Body of pancreas (tissue), 4 donors: ENCODE measurements around the gene USP16. TPM values are rescaled to one million over a fixed set of nuclear protein-coding genes. Genes with fewer than 3 reads are reported as not detected.

Experiments
- ATAC-seq: fragments of 150-250 bp; one replicate; pipeline ENCODE4 v1.9.1; 2016
- DNase-seq, 4 donors: peaks; one replicate each; pipeline ENCODE4 v3.0.0-alpha.2; 2019
- H3K27ac ChIP-seq, 4 donors: fragments of 200-600 bp; sonication (generic); 1 replicate in 3 of 4; 2 replicates in 1 of 4; pipeline versions ENCODE4 v1.5.1 to v1.6.1; 2016 to 2019; ENCODE audit warnings: mild to moderate bottlenecking in 1 of 4, mixed read lengths in 1 of 4, moderate library complexity in 1 of 4
- H3K27me3 ChIP-seq, 2 donors: fragments of 200-600 bp; sonication (generic); one replicate each; pipeline ENCODE4 v1.6.0; 2016; ENCODE audit warnings: mild to moderate bottlenecking in 1 of 2
- H3K36me3 ChIP-seq, 2 donors: fragments of 200-600 bp; sonication (generic); replicated peaks in 1 of 2; 2 replicates each; pipeline ENCODE4 v1.5.1; 2016; ENCODE audit warnings: low read depth in 2 of 2; ENCODE audit not compliant: insufficient read depth in 1 of 2
- H3K4me1 ChIP-seq: fragments of 200-600 bp; sonication (generic); one replicate; pipeline ENCODE4 v1.6.0; 2016
- H3K4me3 ChIP-seq, 2 donors: fragments of 200-600 bp; sonication (generic); 1 replicate in 1 of 2; 2 replicates in 1 of 2; pipeline ENCODE4 v1.5.1; 2016 to 2019
- H3K9me3 ChIP-seq, 3 donors: fragments of 200-600 bp; sonication (generic); 1 replicate in 2 of 3; 2 replicates in 1 of 3; pipeline ENCODE4 v1.5.1; 2016
- CTCF ChIP-seq, 7 experiments: fragments of 450-650 bp in 4 of 7; fragments of 200-600 bp in 3 of 7; sonication (generic) in 3 of 7; IDR thresholded peaks; one replicate each; pipeline ENCODE4 v1.5.1; 2016 to 2019; ENCODE audit warnings: antibody characterized with exemption in 7 of 7
- POLR2A ChIP-seq, 3 donors: fragments of 450-650 bp; IDR thresholded peaks; one replicate each; pipeline ENCODE4 v1.6.1; 2016; ENCODE audit warnings: antibody characterized with exemption in 3 of 3, mild to moderate bottlenecking in 2 of 3
- WGBS, 2 donors: methylation state at CpG; one replicate each; pipeline ENCODE4 v1.1.5; 2017; 5-methylcytosine and 5-hydroxymethylcytosine counted together
- intact Hi-C: fragments of 100-400 bp; cut with DNase I; formaldehyde crosslinking; loops from one replicate; pipeline ENCODE4 v1.15.1; 2023
- total RNA-seq, 2 donors: library from RNA; depleted of rRNA; stranded (reverse); fragments of >200 nt; gene quantifications; one replicate each; pipeline ENCODE4 v1.1.0, GENCODE V29; 2016

Gene USP16
- total RNA-seq, 2 donors from 2014 or later = 17.5 to 24.1 TPM

GRCh38 chr21:29084372-29084771 lies 59.9 kb downstream of the USP16 start:
- Histone ChIP-seq H3K36me3 (no peaks in the 10 kb centered on the region), H3K27ac (no peak overlapping the region), H3K4me1 (peaks cover 12% of the 10 kb centered on the region), H3K9me3 (no peaks in the 10 kb centered on the region), H3K27me3 (no peaks in the 10 kb centered on the region), H3K4me3 (no peak overlapping the region)
- ATAC-seq (no peak), DNase-seq (no peak)
- 53 to 56% methylated on average over 2 of the region's 2 CpGs for WGBS, 2 donors
- no peak for TF ChIP-seq CTCF (IDR thresholded peaks at IDR 0.05)
- no peak for TF ChIP-seq POLR2A (IDR thresholded peaks at IDR 0.05)
- intact Hi-C loops = no loop called here

- no peaks in the 10 kb centered on the region for H3K27me3 ChIP-seq
- no peak for TF ChIP-seq POLR2A (IDR thresholded peaks at IDR 0.05)
- ATAC-seq (no peak), DNase-seq (no peak)
- no peaks in the 10 kb centered on the region for H3K9me3 ChIP-seq
- no peaks in the 10 kb centered on the region for H3K36me3 ChIP-seq
- WGBS, 2 donors = 78 to 81% methylated on average over 8 of the region's 8 CpGs
- peaks cover 5% of the 10 kb centered on the region for H3K4me1 ChIP-seq
- intact Hi-C loops = no loop called here
- no peak overlapping the region for H3K4me3 ChIP-seq
- no peak overlapping the region for H3K27ac ChIP-seq
Observed at GRCh38 chr21:29085106-29085752, 60.8 kb downstream of the USP16 start.

GRCh38 chr21:29091033-29091432 lies 66.6 kb downstream of the USP16 start:
- Histone ChIP-seq H3K36me3 (no peaks in the 10 kb centered on the region), H3K4me1 (no peaks in the 10 kb centered on the region), H3K4me3 (no peak overlapping the region), H3K9me3 (no peaks in the 10 kb centered on the region), H3K27ac (no peak overlapping the region), H3K27me3 (no peaks in the 10 kb centered on the region)
- no peak for TF ChIP-seq CTCF (IDR thresholded peaks at IDR 0.05)
- TF ChIP-seq POLR2A (IDR thresholded peaks at IDR 0.05) = no peak
- no peak for ATAC-seq
- intact Hi-C loops = loop anchor here (5.0 kb wide), 1 partner anchor 281 kb away; no protein-coding TSS in a partner anchor
- 45 to 50% methylated on average over 1 of the region's 1 CpG for WGBS, 2 donors
- no peak for DNase-seq

DNA sequence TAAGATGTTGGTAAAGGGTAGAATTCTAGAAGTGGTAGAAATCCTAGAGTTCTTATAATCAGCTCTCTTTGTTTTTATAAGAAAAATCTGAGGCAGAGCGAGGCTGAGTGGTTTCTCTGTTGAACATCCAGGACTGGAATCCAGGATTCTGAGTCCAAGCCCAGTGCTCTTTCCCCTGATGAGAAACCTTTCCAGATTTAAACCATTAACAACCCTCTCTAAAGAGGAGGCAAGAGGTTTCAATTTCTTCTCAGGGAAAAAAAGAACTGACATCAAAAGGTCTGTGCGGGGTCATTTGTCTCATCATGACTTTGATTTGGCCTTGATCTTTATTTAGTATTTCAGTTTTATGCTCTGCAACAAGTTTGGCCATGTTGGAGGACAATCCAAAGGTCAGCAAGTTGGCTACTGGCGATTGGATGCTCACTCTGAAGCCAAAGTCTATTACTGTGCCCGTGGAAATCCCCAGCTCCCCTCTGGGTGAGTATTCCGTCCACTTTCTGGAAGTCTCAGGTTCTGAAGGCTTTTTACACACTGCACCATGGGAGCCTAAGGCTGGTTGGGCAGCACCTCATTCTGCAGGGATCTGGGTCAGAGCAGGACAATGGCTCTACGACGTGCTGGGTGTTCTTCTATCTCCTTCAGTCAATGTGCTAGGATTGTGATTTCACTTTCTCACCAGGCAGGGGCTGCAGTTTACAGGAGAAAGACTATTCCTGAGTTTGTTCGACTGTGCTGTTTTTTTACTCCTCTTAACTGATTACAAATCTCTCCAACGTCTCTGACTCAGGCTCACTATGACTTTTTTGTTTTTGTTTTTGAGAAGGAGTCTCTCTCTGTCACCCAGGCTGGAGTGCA lies 67.9 kb downstream of the USP16 start:
- Histone ChIP-seq H3K27ac (no peak overlapping the region), H3K4me1 (no peaks in the 10 kb centered on the region), H3K9me3 (no peaks in the 10 kb centered on the region), H3K36me3 (no peaks in the 10 kb centered on the region), H3K4me3 (no peak overlapping the region), H3K27me3 (no peaks in the 10 kb centered on the region)
- intact Hi-C loops = loop anchor here (5.0 kb wide), 1 partner anchor 280 kb away; no protein-coding TSS in a partner anchor
- WGBS, 2 donors = 58 to 61% methylated on average over 9 of the region's 9 CpGs
- TF ChIP-seq CTCF (IDR thresholded peaks at IDR 0.05) (no peak), POLR2A (IDR thresholded peaks at IDR 0.05) (no peak)
- no peak for DNase-seq
- ATAC-seq = no peak

DNA sequence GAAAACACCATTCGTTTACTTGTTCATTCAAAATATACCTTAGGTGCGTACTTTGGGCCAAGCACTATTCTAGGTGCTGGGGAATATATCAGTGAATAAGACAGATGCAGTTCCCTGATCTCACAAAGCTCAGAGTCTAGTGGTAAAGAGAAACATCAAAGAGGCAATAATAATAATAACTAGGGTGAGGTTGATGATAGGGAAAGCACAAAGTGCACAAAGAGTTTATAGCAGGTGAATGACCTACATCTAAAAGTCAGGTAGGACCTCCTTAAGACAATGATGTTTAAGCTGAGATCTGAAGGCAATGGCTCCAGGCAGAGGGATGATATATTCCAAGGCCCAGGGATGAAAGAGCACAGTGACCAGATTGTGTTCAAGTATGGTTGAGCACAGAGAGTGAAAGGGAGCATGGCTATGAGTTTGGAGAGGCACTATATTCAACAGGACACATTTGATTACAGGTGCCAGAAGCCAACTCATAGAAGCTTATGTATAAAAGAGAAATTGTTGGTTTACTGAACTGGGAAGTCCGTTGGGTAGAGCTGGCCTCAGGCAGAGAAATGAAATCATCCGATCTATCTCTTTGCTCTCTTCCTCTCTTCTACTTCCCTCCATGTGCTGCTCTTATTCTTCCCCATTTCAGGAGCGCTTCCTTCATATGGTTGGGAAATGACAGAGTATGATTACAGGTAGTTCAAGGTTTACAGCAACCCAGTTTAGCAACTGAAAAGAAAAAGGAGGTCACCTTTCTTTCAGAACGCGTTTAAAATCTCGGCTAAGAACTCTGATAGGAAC lies 71.9 kb downstream of the USP16 start:
- intact Hi-C loops = no loop called here
- no peaks in the 10 kb centered on the region for H3K9me3 ChIP-seq
- WGBS, 2 donors = 73 to 79% methylated on average over 8 of the region's 8 CpGs
- H3K27me3 ChIP-seq = no peaks in the 10 kb centered on the region
- H3K4me1 ChIP-seq = no peaks in the 10 kb centered on the region
- DNase-seq (no peak), ATAC-seq (no peak)
- no peaks in the 10 kb centered on the region for H3K36me3 ChIP-seq
- H3K4me3 ChIP-seq = no peak overlapping the region
- no peak overlapping the region for H3K27ac ChIP-seq
- no peak for TF ChIP-seq CTCF (IDR thresholded peaks at IDR 0.05)
- no peak for TF ChIP-seq POLR2A (IDR thresholded peaks at IDR 0.05)
